HEK293 (cell line): Measurements from ENCODE around the gene NANOS2.

ENCODE experiments used
- CTCF ChIA-PET: fragments of 350-600 bp; formaldehyde crosslinking; extraction: SDS; loops from one replicate; lab custom pipeline; 2021; ENCODE audit warnings: antibody characterized with exemption; lab: Yijun Ruan, JAX
- POLR2A ChIA-PET: fragments of 300-600 bp; formaldehyde crosslinking; extraction: SDS; loops from one replicate; lab custom pipeline; 2020; ENCODE audit warnings: antibody characterized with exemption, inconsistent platforms; lab: Yijun Ruan, JAX
- H3K27ac ChIP-seq: fragments of 200-500 bp; sonication (Bioruptor generic); 2 replicates; pipeline ENCODE4 v1.5.1; 2014; ENCODE audit warnings: low read depth, low read length, control low read depth, inconsistent platforms; ENCODE audit errors: extremely low read depth
- H3K36me3 ChIP-seq, 2 experiments: fragments of 200-500 bp in 1 of 2; sonication (Bioruptor generic) in 1 of 2; 1 replicate in 1 of 2; 2 replicates in 1 of 2; pipeline ENCODE4 v1.5.1; 2014 to 2017; ENCODE audit warnings: inconsistent platforms in 2 of 2, low read length in 2 of 2; ENCODE audit not compliant: control insufficient read depth in 2 of 2, insufficient read depth in 1 of 2
- H3K4me1 ChIP-seq: fragments of 200-500 bp; sonication (Bioruptor generic); 2 replicates; pipeline ENCODE4 v1.5.1; 2014; ENCODE audit warnings: mild to moderate bottlenecking, low read length, inconsistent platforms; ENCODE audit not compliant: control insufficient read depth, insufficient read depth
- H3K4me3 ChIP-seq: 2 replicates; pipeline ENCODE4 v1.5.1; 2011; ENCODE audit warnings: low read depth, mild to moderate bottlenecking, control low read depth, low read length, moderate library complexity
- H3K9me3 ChIP-seq: fragments of 200-500 bp; sonication (Bioruptor generic); 2 replicates; pipeline ENCODE4 v1.5.1; 2014; ENCODE audit warnings: low read depth, low read length, inconsistent platforms; ENCODE audit not compliant: control insufficient read depth, insufficient read depth
- KLF10 ChIP-seq: fragments of 450-650 bp; IDR thresholded peaks from 2 replicates; pipeline ENCODE4 v1.5.1; 2018; ENCODE audit warnings: missing biosample characterization, mild to moderate bottlenecking, missing genetic modification characterization
- PRDM10 ChIP-seq: fragments of 450-650 bp; formaldehyde crosslinking; IDR thresholded peaks from 2 replicates; pipeline ENCODE4 v1.5.1; 2016; ENCODE audit warnings: missing biosample characterization, missing genetic modification characterization
- ZBTB10 ChIP-seq: fragments of 450-650 bp; formaldehyde crosslinking; IDR thresholded peaks from 2 replicates; pipeline ENCODE4 v1.5.1; 2016; ENCODE audit warnings: missing biosample characterization, missing genetic modification characterization
- ZBTB48 ChIP-seq: fragments of 450-650 bp; formaldehyde crosslinking; IDR thresholded peaks from 2 replicates; pipeline ENCODE4 v1.5.1; 2016; ENCODE audit warnings: missing biosample characterization, missing genetic modification characterization
- ZNF510 ChIP-seq: fragments of 450-650 bp; formaldehyde crosslinking; IDR thresholded peaks from 2 replicates; pipeline ENCODE4 v1.5.1; 2018; ENCODE audit warnings: mild to moderate bottlenecking, missing genetic modification characterization, missing biosample characterization; ENCODE audit not compliant: insufficient replicate concordance
- ZNF513 ChIP-seq: fragments of 450-650 bp; IDR thresholded peaks from 2 replicates; pipeline ENCODE4 v1.5.1; 2018; ENCODE audit warnings: missing biosample characterization, missing genetic modification characterization
- ZNF580 ChIP-seq: fragments of 450-650 bp; formaldehyde crosslinking; IDR thresholded peaks from 2 replicates; pipeline ENCODE4 v1.5.1; 2016; ENCODE audit warnings: missing biosample characterization, missing genetic modification characterization
- ZNF664 ChIP-seq: fragments of 450-650 bp; formaldehyde crosslinking; IDR thresholded peaks from 2 replicates; pipeline ENCODE4 v1.5.1; 2016; ENCODE audit warnings: missing biosample characterization, missing genetic modification characterization
- ZNF692 ChIP-seq: fragments of 450-650 bp; formaldehyde crosslinking; IDR thresholded peaks from 2 replicates; pipeline ENCODE4 v1.5.1; 2016; ENCODE audit warnings: missing biosample characterization, missing genetic modification characterization
- ZNF768 ChIP-seq: fragments of 450-650 bp; formaldehyde crosslinking; IDR thresholded peaks from 2 replicates; pipeline ENCODE4 v1.5.1; 2018; ENCODE audit warnings: missing biosample characterization, mild to moderate bottlenecking, missing genetic modification characterization

Gene NANOS2

GRCh38 chr19:45900738-45901431, 13.7 kb downstream of the NANOS2 start:
- Histone ChIP-seq H3K36me3 (peaks cover 27 to 43% of the 10 kb centered on the region in 2 experiments; a peak in 2 of 3 replicates), H3K27ac (peak overlapping the region; percentile 17; the same call in 1 of the 2 replicates), H3K9me3 (no peaks in the 10 kb centered on the region), H3K4me3 (no peak overlapping the region), H3K4me1 (peaks cover 9% of the 10 kb centered on the region; the same call in 1 of the 2 replicates)
- CTCF ChIA-PET: interaction anchor here (0.6 to 3.4 kb wide), 3 partner anchors 14 to 46 kb away, joined by 3 to 25 read pairs (median 3); no protein-coding TSS in a partner anchor
- POLR2A ChIA-PET: interaction anchor here (3.0 to 3.4 kb wide), 2 partner anchors 15 to 37 kb away, joined by 25 to 46 read pairs; partner anchors contain the start of genes FOXA3, IRF2BP1 and SYMPK
- TF ChIP-seq ZNF513 (tag by site-specific recombination): no peak
- peak; percentile 97 for TF ChIP-seq ZNF664 (tag by site-specific recombination)
- no peak for TF ChIP-seq PRDM10 (tag by site-specific recombination)
- TF ChIP-seq KLF10 (tag by site-specific recombination): no peak
- TF ChIP-seq, all 188 proteins: peak for 1

GRCh38 chr19:45899919-45900589, 14.5 kb downstream of the NANOS2 start:
- Histone ChIP-seq H3K36me3 (peaks cover 32 to 49% of the 10 kb centered on the region in 2 experiments; a peak in 2 of 3 replicates), H3K4me3 (no peak overlapping the region), H3K4me1 (peaks cover 9% of the 10 kb centered on the region; the same call in 1 of the 2 replicates), H3K27ac (no peak overlapping the region), H3K9me3 (no peaks in the 10 kb centered on the region)
- CTCF ChIA-PET: interaction anchor here (0.6 to 3.4 kb wide), 3 partner anchors 13 to 441 kb away, joined by 3 to 25 read pairs (median 3); no protein-coding TSS in a partner anchor
- TF ChIP-seq ZNF510 (tag by site-specific recombination): no peak
- TF ChIP-seq ZNF768 (tag by site-specific recombination): peak; percentile 96
- no peak for TF ChIP-seq ZBTB10
- no peak for TF ChIP-seq ZNF692
- TF ChIP-seq ZNF580 (tag by site-specific recombination): 0 out of 2 replicates have a peak, but pooled peaks have one; percentile 49
- no peak for TF ChIP-seq ZBTB48 (tag by site-specific recombination)
- POLR2A ChIA-PET: no interaction called here
